GM15510 (cell line): ENCODE data around the gene GRHL1.

Experiments used
- POLR2A ChIP-seq: IDR thresholded peaks from 3 replicates; pipeline ENCODE4 v1.6.1; 2011; ENCODE audit warnings: borderline replicate concordance; ENCODE audit not compliant: insufficient read length; ENCODE audit errors: extremely low read depth

Gene GRHL1

DNA sequence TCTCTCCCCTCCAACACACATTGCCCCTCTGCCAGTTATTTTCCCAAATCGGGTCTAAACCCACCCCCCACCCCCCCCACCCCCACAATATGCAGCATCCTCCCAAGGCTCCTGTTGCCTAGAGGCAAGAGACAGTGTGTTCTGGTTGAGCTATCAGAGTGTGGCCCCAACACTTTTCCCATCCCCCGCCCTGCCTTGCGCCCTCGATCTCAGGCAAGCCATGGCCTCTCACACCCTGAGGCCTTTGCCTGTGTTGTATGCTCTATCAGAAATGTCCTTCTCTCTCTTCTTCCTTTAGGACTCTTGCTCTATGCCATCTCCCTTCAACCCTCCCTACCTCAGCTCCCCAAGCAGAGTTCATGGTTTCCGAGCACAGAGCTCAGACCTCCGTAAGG, 9.5 kb upstream of the GRHL1 start:
- no peak for TF ChIP-seq POLR2A

DNA sequence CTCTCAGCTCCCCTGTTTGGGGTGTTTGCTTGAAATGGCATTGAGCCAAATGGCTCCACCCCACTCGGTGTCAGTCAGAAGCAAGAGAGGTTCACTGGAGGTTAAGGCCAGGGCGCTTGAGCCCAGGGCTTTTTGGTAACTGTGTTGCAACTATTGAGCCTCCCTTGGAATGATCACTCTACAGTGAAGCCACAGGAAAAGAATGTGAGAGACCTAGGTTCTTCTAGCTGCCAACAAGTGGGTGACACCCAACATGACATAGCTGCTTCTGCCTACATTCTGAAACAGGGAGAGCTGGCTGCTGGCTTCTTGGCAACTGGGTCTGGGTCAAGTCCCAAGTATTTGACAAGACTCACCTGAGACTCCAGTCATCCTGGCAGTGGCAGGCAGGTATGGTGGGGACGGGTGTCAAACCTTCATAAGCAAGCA, 7.1 kb upstream of the GRHL1 start:
- TF ChIP-seq POLR2A, result no peak

DNA sequence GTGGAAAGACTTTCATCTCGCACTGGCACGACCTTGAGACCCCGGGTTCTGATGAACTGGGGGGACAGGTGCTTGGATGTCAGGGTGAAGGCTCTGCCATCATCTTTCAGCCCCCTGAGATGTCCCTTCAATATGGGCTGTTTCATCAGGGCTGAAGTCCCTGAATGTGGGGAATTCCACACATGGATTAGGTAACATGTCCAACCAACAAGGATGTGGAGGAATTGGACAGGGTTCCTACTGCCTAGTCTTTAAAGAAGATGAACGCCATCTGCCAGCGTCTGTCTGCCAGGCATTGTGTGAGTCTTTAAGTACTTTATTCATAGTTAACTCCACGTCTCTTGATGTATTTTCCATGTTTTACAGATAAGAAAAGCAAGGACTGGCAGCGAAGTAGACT, 5.9 kb upstream of the GRHL1 start:
- TF ChIP-seq POLR2A, result no peak

DNA sequence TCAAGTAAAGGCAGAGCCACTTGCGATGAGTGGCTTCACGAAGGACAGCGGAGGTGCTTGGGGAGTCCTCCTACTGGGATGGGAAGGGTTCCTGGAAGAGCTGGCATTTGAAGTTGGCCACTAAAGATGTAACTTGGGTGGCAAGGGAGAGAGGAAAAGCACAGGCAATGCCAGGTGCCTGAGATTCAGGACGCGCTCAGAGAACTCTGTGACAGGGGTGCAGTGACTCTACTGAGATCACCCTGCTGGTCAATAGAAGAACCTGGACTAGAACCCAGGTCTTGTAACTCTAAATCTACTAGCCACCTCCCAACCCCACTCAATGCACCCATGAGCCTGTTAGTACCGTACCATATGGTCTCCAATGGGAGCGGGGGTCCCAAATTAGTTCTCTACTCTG, 5.4 kb upstream of the GRHL1 start:
- no peak for TF ChIP-seq POLR2A

DNA sequence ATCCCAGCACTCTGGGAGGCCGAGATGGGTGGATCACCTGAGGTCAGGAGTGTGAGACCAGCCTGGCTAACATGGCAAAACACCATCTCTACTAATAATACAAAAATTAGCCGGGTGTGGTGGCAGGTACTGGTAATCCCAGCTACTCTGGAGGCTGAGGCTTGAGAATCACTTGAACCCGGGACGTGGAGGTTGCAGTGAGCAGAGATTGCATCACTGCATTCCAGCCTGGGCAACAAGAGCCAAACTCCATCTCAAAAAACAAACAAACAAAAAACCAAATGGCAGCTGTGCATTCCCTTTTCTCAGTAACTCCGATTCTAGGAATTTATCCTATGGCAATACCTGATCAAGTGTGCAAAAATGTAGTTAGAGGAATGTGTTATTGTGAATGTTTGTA, 4.7 kb upstream of the GRHL1 start:
- no peak for TF ChIP-seq POLR2A

DNA sequence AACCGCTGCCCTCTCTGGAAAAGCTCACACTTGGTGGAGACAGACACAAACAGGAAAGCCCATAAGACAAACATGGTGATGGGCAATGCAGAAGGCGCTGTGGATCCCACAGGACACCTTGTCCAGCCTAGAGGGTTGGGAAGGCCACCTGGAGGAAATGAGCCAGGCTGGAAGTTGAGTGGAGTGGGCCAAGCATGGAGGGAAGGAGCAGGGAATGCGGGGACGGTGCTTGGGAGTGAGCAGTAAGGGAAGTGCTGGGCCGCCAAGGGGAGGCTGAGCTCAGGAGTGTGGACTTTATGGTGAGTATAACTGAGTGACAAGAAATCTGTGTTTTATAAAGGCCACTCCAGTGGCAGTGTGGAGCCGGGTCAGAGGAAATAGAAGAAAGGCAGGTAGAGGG, 2.8 kb upstream of the GRHL1 start:
- no peak for TF ChIP-seq POLR2A

DNA sequence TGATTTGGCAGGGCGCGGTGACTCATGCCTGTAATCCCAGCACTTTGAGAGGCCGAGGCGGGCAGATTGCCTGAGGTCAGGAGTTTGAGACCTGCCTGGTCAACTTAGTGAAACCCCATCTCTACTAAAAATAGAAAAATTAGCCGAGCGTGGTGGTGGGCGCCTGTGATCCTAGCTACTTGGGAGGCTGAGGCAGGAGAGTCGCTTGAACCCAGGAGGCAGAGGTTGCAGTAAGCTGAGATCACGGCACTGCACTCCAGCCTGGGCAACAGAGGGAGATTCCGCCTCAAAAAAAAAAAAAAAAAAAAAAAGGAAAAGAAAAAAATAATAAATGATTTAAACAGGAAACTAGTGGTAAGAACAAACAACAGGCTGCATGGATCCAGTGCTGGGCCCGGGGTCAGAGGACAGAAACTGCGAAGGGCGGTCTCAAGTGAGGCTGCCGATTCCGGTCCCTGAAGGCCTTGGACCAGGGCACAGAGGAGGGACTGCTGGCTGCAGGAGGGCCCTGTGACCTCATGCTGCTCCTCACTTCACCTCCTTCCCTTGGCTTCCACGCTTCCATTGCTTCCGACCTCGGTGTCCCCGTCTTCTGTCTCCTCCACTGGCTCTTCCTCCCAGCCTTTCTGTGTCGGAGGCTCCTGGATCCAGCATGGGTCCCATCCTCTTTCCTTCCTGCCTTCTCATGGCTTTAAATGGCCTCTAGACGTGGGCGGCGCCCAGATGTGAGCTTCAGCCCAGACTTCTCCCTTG, 2.1 kb upstream of the GRHL1 start:
- TF ChIP-seq POLR2A, result no peak

DNA sequence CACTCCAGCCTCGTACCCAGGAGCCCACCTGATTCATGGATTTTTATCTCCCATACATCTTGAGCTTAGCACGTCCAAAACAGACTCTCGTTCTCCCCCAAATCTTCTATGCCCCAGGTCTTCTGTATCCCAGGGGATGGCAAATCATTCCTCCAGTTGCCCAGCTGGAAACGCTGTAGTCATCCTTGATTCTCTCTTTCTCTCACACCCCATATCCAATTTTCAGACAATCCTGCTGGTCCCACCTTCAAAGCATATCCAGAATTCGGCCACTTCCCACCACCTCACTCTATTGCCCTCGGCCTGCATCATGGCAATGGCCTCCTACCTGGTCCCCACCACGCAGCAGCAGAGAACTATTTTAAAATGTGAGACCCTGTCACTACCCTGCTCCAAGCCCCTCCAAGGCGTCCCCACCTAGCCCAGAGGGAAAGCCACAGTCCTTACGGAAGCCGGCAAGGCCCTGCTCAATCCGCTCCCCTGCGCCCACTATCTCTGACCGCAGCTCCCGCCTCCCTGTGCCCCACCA, 1.4 kb upstream of the GRHL1 start:
- no peak for TF ChIP-seq POLR2A

DNA sequence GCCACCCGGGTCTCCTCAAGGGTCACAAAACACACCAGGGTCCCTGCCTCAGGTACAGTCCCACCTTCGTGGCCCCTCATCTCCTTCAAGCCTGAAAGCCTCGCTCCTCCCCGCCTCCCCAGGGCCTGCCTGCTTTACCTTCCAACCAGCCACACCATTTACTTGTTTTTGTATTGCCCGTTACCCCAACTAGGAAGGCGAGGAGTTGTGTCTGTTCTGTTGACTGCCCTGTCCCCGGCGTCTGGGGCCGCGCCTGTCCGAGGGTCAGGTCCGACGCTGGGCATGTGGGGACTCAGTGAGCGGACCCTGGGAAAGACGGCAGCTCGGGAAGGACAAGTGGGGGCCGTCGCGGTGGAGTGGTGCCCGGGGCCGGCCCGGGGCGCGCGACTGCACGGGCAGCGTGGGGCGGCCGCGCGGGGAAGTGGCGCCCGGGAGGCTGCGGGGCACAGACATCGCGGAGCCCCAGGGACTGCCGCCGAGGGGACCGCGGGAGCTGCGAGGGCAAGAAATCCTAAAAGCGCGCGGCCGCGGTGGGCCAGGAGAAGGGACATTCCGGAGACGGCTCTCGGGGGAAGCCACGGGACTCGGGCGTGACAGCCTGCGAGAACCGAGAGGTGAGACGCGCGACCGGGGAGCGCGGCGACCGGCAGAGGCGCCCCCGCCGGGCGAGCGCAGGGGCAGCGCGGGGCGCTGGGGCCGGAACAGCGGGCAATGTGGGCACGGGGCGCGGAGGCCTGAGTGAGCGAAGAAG, 797 bp upstream of the GRHL1 start:
- TF ChIP-seq POLR2A, result no peak

DNA sequence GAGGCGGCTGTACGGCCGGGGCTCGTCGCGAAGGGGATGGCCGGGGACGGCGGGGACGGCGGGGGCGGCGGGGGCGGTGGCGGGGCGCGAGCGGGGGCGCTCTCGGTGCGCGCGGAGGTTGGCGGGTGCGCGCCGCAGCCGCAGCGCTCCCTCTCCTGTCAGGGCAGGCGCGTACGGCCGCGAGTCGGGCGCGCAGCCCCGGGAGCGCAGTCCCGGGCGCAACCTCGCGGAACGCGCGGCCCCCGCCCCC, 296 bp upstream of the GRHL1 start:
- peak; percentile 19 for TF ChIP-seq POLR2A

DNA sequence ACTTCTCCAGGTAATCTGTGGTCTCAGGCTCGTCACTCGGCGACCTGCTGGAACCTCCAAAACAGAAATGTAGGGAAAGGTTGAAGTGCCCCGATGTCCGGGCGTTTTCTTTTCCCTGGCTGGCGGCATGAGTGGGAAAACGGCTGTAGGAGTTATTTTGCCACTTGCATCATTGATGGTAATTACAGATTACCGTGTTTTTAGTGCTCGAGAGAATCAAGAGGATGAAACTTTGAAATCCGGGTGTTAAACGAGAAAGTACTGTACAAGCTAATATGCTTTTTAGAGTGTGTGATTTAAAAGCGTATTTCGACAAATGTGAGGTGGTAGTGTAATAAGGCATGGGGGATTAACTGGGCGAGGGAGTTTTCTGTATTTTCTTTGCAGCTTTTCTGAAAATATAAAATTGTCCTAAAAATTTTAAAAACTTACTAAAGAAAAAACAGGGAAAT, 819 bp downstream of the GRHL1 start:
- no peak for TF ChIP-seq POLR2A

DNA sequence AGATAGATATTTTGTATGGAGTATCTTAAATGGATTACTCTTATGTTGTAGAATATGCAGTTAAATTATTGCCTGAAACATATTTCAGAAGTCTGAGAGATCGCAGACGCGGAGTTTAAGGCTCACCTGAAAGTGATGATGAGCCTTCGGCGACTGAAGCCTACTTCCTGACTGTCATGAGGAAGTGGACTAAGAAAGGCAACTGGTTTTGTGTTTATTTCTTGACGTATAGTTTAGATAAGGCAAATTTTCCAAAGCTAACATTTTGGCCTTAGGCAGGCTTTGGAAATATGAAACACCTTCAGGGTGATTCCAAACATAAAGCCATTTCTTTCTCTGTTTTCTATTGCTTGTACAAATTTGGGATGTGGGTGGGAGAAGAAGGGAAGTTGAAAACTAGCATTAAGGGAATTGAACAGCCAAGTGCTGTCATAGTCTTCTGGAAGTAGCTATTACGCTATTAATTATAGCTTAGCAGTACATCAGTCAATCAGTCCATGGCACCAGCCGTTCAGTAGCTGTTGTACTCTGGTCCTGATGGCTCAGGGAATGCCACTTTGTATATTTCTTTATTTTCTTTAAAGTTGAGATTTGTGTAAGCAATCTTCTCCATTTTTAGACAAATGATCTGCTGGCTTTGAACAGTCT, 1.5 kb downstream of the GRHL1 start:
- no peak for TF ChIP-seq POLR2A

DNA sequence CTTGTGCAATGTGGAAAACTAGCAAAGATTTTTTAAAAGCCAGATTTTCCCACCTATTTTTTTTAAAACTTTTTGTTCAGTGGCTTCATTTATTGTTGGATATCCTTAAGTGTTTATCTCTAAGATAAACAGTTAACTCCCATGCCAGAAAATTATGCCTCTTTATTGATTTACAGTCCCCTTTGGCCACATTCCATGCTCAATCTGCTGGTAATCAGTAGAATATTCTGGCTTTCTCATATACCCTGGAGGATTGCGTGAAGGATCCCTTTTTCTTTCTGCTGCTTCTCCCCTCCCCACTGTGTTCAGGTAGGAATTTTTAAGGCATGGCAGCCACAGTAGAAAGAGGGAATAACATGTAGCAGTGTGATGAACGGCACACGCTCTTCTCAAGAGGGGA, 2.6 kb downstream of the GRHL1 start:
- TF ChIP-seq POLR2A, result no peak

DNA sequence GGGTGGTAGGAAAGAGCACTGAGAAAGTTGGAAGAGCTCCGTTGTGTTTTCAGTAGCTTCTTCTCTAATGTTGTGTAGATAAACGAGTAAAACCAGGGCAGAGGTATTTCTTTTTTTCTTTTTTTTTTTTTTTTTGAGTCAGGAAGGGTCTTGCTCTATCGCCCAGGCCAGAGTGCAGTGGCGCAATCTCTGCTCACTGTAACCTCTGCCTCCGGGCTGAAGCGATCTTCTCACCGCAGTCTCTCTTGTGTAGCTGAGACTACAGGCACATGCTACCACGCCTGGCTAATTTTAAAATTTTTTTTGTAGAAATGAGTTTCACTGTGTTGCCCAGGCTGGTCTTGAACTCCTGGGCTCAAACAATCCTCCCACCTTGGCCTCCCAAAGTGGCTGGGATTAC, 6.6 kb downstream of the GRHL1 start:
- TF ChIP-seq POLR2A, result no peak

DNA sequence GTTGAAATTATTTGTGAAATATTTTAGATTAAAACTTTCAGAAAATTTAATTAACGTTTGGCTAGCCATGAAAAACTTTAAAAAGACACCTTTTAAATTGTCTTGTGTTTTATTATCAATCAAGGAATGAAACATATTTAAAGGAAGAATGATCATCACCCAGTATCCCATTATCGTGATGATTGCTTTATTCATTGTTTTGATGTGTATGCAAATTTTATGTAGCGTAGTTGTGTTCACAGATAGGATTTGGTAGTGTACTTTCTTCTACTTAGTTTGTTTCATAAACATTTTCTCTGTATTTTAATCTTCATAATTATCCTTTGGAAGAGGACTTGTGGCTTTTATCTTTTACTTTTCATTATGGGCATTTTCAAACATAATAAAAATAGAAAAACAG, 7.8 kb downstream of the GRHL1 start:
- TF ChIP-seq POLR2A, result no peak

DNA sequence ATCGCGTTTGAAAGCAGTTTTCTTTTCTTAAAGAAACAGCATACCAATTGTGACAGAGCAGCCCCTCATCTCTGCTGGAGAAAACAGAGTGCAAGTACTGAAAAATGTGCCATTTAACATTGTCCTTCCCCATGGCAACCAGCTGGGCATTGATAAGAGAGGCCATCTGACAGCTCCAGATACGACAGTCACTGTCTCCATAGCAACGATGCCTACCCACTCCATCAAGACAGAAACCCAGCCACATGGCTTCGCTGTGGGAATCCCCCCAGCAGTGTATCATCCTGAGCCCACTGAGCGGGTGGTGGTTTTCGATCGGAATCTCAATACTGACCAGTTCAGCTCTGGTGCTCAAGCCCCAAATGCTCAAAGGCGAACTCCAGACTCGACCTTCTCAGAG, 9.5 kb downstream of the GRHL1 start:
- TF ChIP-seq POLR2A, result no peak
